ENCODE results near the gene NKX2-1.

- no peak for TF ChIP-seq POLR2A (IDR thresholded peaks at IDR 0.05; ENCODE audit: low read length)
- TF ChIP-seq GATA1 (IDR thresholded peaks at IDR 0.05; ENCODE audit: low read depth, low read length), result no peak
Measured at GRCh38 chr14:36524874-36525745, 5.1 kb upstream of the NKX2-1 start.
